Measurements from ENCODE around the gene CCND2.
"Not testable (repeated sequence)": the region's sequence is repeated elsewhere in the genome, so short reads cannot be mapped to it uniquely, and the experiment has no call there.

The CCND2 gene

DNA sequence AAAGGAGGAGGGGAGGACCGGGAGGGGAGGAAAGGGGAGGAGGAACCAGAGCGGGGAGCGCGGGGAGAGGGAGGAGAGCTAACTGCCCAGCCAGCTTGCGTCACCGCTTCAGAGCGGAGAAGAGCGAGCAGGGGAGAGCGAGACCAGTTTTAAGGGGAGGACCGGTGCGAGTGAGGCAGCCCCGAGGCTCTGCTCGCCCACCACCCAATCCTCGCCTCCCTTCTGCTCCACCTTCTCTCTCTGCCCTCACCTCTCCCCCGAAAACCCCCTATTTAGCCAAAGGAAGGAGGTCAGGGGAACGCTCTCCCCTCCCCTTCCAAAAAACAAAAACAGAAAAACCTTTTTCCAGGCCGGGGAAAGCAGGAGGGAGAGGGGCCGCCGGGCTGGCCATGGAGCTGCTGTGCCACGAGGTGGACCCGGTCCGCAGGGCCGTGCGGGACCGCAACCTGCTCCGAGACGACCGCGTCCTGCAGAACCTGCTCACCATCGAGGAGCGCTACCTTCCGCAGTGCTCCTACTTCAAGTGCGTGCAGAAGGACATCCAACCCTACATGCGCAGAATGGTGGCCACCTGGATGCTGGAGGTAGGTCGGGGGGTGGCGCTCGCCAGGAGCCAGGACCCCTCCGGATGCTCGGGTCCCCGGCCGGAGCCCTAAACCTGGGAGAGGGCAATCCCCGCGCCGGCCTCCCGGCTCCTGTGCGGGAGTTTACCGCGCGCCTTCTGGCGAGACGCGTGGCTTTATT lies at the start of gene CCND2:
TSS of gene CCND2 (plus strand) at position 111 of the 744 bp plus-strand sequence. CDS start at position 390, 279 bp downstream.
- DNase-seq (ENCODE audit: insufficient read length, low spot score) (peak; percentile 62), FAIRE-seq (peak; percentile 57)

DNA sequence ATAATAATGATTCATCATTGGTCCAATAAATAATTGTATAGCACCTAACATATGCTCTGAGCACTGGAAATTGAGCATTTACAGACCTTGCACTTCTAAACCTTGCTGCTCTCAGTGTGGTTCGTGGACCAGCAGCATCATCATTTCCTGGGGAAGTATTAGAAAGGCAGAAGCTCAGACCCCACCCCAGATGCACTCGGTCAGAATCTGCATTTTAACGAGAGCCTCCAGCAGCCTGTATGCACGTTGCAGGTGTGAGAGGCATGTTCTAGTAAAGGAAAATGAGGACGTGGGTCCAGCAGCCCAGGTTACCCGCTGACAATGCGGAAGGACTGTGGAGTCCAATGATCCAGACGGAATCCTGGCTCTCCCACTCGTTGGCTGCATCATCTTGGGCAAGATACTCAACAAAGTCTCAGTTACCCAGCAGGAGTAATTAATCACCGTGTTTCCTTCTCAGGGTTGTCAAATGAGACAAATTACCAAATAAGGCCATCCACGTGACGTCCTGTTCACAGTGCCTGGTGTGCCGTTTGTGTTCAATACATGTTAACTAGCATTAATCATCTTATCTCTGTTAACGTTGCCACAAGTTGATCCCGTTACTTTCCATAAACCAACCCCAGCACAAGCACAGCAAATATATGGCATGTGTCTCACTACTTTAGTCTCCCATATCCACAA lies 49.2 kb upstream of the CCND2 start:
- peak; percentile 57 for FAIRE-seq
- DNase-seq (ENCODE audit: insufficient read length, low spot score): no peak

DNA sequence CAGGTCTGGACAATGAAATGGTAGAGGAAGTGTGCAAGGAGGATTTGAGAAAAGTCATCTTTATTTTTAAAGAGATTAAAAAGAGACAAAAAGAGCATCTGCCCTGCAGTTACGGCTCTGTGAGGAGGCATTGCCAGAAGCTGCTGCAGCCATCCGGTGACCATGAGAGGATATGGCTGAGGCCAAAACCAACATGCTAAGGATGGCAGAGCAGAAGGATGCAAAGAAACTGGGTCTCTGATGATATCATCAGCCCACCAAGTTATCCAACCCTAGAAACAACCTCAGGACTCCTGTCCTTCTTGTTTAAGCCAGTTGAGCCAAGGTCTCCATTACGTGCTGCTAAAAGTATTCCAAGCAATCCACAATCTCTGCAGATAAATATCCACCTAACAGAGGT lies 48.0 kb upstream of the CCND2 start:
- no peak for DNase-seq (ENCODE audit: insufficient read length, low spot score)
- no peak for FAIRE-seq

DNA sequence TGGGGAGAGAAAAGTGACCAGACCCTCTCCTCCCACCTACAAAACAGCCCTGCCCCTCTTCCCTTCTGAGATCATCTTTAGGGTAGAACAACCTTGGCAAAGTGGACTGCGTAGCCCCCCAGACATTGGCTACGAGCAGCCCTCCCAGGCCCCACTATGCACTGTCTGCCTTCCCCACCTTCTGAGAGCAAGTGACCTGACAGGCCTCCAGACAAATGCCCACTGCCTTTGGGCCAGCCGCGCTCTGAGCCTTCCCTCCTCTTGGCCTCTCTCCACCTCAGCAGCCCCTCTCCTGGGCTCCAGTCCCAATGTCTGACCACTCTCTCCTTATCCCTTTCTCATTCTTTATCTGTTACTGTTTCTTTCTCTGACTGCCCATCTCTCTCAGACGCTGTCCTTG lies 46.5 kb upstream of the CCND2 start:
- DNase-seq (ENCODE audit: insufficient read length, low spot score) (no peak), FAIRE-seq (no peak)

DNA sequence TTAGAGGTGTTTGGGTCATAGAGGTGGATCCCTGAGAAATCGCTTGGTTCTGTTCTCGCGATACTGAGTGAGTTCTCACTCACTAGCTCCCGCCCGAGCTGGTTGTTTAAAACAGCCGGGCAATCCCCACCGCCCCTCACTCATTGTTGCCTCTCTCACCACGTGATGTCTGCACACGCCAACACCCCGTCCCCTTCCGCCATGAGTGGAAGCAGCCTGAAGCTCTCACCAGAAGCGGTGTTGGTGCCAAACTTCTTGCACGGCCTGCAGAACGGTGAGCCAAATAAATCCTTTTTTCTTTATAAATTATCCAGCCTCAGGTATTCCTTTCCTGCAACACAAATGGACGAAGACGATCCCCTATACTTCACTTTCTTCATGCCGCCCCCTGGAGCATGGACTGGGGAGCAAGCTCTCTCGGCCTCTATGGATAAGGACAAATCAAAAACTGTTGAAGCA lies 45.4 kb upstream of the CCND2 start:
- no peak for DNase-seq (ENCODE audit: insufficient read length, low spot score)
- no peak for FAIRE-seq

DNA sequence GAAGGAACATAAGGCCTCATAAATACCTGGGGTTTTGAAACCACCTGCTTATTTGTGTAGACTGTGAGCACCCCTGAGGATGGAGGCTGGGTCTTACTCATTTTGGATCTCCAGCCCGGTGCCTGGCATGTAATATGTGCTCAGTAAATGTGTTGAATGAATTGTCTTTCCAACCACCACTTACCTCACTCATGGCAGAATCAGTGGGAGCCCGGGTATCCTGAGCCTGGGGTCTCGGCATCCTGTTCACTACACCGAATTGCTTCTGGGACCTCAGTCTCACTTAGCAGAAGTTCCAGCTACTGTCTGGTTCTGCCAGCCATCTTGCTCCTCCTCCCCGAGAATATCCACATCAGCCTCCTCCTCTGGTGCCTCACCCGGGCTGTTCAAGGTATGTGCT lies 43.0 kb upstream of the CCND2 start:
- DNase-seq (ENCODE audit: insufficient read length, low spot score): no peak
- no peak for FAIRE-seq

DNA sequence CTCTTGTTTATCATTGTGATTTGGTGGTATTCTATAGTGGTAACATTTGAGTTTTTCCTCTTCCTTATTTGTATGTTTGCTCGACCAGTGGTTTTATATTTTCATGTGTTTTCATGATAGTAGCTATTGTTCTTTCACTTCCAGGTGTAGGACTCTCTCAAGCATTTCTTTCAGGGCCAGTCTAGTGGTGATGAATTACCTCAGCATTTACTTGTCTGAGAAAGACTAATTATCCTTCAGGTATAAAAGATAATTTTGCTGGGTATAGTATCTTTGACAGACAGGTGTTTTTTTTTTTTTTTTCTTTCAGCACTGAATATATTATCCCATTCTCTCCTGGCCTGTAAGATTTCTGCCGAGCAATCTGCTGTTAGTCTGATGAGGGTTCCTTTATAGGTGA lies 35.0 kb upstream of the CCND2 start:
- FAIRE-seq (no peak), DNase-seq (ENCODE audit: insufficient read length, low spot score) (no peak)

DNA sequence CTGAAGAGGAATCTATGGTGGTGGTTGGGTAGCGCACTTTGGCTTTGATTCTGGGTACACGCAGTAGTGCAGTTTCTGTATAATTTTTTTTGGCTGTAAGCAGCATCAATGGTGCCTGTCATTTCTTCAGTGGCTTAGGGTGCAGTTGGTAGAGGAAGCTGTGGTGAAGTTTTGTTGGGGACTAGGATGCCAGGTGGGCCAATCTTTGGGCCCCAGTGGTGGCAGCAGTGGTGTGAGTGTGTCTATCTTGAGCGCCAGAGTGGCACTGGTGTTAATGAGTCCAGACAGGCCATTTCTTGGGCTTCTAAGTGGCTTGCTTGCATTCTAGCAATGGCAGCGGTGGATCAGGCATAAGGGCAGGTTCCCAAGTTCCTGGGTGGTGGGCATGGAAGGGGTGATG lies 33.8 kb upstream of the CCND2 start:
- no peak for DNase-seq (ENCODE audit: insufficient read length, low spot score)
- FAIRE-seq: no peak

DNA sequence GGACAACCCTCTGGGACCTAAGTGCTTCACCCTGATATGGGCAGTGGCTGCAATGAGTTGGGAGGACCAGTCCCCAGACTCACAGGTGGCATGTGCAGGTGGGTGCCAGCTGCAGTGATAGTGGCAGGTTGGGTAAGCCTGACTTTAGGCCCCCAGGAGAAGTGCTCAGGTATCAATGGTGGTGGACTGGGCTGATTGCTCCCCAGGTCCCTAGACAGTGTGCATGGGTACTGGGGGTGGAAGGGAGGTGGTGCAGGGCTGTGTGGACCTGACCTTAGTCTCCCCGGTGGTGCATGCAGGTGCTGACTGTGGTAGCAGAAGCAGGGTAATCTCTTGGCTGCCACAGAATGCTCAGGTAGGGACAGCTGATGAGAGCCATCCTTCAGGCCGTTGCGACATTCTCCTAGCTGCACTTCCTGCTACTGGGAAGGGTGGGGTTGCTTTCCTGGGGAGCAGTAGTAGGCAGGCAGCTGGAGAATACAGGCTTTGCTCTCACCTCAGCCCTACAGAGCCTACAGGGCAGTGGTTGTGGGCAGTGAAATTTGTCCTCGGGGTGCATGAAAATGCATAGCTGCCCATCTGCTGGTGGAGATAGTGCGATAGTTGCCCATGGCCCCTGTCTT lies 33.3 kb upstream of the CCND2 start:
- no peak for DNase-seq (ENCODE audit: insufficient read length, low spot score)

DNA sequence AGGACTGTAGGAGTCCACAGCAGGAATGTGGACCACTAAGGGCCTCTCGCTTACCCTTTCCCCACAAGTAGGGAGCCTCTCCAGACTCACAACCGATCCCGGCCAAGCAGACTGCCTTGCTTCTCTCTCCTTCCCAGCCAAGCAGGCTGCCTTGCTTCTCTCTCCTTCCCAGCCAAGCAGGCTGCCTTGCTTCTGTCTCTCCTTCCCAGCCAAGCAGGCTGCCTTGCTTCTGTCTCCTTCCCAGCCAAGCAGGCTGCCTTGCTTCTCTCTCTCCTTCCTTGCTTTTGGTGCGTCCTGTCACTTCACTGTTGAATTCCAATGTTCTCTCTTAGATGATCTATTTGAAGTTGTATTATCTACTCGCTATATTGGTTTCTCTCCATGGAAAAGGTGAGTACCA lies 32.6 kb upstream of the CCND2 start:
- DNase-seq (ENCODE audit: insufficient read length, low spot score) (no peak), FAIRE-seq (no peak)

More for the DNA sequence above, 33.3 kb upstream of the CCND2 start:
- no peak for FAIRE-seq

DNA sequence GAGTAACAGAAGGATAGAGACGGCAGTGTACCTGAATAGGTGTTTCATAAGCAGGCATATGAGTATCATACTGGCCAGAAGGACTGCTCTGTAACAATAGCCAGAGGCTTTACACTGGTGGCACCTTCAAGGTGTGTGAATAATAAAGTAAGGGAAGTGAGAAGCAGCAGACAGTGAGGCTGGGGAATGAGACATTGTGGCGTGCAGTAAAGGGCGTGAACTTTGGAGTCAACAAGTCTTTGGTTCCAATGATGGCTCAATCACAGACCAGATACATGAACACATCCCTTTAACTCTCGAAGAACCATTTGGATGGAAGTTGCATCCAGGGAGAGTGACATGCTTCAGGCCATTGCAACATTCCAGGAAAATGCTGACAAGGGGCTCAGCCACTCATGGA lies 32.0 kb upstream of the CCND2 start:
- FAIRE-seq: no peak
- DNase-seq (ENCODE audit: insufficient read length, low spot score): no peak

DNA sequence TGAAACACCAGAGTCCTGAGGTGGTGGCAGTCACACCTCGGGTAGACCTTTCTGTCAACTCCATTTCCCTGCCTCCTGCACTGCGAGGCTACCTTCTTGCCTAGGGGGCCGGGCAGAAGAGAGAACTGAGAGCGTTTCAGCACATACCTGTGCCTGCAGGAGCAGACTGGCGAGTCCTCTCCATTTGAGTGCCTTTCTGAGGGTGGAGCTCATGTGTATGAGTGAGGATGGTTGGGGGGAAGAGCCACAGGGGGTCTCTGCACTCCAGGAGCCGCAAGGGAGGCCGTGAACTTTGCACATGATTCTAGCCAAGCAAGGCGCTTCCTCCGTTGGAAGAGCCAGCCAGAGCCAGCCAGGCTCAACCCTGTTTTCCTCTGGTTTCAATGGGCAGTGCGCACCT lies 31.0 kb upstream of the CCND2 start:
- DNase-seq (ENCODE audit: insufficient read length, low spot score): no peak
- no peak for FAIRE-seq

DNA sequence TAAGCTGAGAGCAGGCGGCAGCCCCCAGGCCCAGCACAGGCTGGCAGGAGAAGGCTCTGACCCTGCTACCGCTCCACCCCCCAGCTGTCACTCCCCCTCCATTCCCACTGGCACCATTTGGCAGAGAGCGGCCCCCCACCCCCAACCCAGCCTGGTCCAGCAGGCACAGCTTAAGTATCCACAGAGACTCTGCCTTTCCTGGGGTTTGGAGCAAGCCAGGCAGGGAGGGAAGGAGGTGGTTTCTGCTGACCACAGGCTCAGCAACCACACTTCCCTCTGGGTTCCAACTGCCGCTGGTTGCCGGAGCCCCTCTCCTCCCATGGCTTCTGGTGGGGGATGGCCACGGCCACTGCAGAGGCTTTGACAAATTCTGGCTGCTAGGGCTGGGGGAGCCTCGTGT lies 30.5 kb upstream of the CCND2 start:
- no peak for FAIRE-seq

DNA sequence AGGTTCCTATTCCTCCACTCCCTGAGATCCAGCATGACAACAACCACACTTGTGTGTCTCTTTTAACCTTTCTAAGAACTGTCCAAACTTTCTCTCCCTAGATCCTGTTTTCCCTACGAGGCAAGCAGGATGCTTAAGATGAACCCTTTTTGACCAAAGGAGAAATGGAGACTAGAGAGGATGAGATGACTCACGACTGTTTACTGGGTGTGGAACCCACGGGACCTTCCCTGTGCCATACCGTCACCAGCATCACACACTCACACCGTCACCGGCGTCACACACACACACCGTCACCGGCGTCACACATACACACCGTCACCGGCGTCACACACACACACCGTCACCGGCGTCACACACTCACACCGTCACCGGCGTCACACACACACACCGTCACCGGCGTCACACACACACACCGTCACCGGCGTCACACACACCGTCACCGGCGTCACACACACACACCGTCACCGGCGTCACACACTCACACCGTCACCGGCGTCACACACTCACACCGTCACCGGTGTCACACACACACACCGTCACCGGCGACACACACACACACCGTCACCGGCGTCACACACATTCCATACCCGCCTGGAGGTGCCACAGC lies 30.0 kb upstream of the CCND2 start:
- FAIRE-seq: peak; percentile 98
- not testable (repeated sequence) for DNase-seq (ENCODE audit: insufficient read length, low spot score)

More for the DNA sequence above, 30.5 kb upstream of the CCND2 start:
- no peak for DNase-seq (ENCODE audit: insufficient read length, low spot score)

DNA sequence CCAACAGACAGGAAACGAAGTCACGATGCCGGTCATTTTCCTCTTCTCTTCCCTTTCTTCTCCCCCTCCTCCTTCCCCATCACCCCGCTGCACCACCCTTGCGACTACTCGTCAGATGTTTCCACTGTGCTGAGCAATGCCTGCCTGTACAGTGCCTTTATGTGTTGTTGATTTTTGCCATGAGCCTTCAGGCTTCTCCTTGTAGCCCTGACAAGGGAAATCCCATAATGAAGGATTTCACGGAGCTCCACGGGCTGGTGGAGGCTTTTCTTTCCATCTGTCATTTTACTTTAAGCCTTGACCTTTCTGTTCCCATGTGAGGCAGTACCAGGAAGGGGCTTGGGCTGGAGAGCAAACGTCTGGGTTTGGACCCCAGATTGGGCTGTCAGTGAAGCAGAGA lies 28.7 kb upstream of the CCND2 start:
- no peak for DNase-seq (ENCODE audit: insufficient read length, low spot score)

DNA sequence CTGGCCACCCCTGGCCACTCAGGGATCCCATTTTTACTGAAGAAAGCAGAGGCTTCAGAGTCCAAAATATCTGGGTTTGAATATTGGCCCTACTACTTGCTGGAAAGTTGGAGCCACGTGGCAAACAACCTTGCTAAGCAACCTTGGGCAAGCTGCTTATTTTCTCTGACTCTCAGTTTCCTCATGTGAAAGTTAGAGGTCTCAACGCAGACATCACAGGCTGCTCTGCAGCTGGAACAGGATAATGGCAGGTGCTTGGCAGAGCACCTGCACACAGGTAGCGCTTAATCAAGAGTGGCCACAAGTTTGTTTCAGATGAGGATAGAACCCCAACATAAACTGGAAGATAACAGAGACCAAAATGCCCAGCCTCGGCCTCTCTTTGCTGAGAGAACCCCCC lies 28.1 kb upstream of the CCND2 start:
- DNase-seq (ENCODE audit: insufficient read length, low spot score): no peak
- no peak for FAIRE-seq

More for the DNA sequence above, 28.7 kb upstream of the CCND2 start:
- FAIRE-seq: no peak

DNA sequence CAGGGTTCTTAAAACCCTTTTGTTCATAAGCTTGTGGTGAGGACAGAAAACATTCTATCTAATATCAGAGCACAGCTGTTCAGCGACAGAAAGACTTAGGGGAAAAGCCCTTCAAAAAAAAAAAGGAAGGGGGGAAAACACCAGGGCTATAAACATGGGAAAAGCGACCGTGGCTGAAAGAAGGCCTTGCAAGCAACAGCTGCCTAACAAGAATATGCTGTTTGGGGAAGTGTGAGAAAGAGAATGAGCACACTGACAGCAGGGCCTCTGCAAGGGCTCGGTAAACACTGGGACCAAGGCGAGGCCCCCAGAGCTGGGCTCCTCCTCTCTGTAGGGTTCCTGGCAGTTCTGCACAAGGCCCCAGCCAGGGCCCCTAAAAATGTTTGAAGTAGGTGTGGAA lies 27.4 kb upstream of the CCND2 start:
- no peak for FAIRE-seq
- DNase-seq (ENCODE audit: insufficient read length, low spot score): no peak

DNA sequence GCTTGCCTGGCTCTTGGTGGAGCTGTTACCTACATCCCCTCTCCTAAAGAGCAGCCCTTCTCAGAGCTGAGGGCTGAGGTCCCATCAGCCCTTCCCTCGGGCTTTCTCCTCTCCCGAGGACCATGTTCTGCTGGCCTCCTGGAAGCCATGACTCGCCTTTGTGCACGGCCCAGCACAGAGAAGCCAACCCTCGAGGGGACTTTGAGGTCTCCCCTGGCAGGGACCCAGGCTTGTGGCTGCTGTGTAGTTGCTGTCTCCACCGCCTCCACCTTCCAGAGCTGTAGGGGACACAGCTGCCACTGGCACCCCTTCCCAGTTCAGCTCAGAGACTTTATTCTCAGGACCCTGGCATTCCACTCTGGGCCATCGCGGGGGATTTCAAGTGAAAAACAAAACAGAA lies 22.9 kb upstream of the CCND2 start:
- no peak for FAIRE-seq

DNA sequence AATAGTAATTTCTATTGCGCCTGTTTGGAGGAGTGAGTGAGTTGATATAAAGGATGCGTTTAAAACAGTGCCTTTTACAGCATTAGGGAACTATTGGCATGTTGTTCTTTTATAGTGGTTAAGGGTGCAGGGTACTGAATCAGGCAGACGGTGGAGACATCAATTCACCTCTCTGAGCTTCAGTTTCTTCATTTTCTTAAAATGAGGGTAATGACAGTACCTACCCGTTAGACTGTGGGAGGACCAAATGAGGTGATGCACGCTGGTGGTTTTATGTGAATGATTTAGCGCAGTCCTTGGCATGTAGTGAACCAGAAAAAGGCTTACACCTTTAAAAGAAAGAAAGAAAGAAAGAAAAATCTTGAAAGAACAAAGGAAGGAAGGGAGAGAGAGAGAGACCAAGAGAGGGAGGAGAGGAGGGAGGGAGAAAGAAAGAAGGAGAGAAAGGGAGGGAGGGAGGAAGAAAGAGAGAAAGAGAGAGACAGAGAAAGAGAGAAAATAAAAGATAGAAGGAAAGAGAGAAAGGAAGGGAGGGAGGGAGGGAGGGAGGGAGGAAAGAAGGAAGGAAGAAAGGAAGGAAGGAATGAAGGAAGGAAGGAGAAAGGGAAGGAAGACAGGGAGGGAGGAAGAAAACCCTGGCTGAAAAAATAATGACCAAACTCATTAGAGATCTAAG lies 22.2 kb upstream of the CCND2 start:
- FAIRE-seq (no peak), DNase-seq (ENCODE audit: insufficient read length, low spot score) (no peak)

More for the DNA sequence above, 22.9 kb upstream of the CCND2 start:
- DNase-seq (ENCODE audit: insufficient read length, low spot score): no peak

DNA sequence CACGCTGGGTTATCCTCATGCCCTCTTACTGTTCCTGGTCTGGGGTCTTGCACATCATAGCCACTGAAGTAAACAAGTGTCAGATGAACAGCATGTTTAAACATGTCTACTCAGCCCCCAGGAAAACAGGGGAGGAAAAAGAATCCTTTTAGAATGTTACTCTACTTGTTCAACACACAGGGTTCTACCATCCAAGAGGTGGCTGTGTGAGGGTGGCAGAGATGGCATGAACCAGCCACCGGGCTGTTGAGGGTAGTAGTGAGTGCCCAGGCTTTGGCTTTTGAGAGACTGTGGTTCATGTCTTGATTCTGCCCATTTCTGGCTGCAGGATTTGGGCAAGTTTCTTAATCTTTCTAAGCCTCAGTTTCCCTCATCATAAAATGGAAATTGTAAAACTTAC lies 21.6 kb upstream of the CCND2 start:
- FAIRE-seq (no peak), DNase-seq (ENCODE audit: insufficient read length, low spot score) (no peak)

DNA sequence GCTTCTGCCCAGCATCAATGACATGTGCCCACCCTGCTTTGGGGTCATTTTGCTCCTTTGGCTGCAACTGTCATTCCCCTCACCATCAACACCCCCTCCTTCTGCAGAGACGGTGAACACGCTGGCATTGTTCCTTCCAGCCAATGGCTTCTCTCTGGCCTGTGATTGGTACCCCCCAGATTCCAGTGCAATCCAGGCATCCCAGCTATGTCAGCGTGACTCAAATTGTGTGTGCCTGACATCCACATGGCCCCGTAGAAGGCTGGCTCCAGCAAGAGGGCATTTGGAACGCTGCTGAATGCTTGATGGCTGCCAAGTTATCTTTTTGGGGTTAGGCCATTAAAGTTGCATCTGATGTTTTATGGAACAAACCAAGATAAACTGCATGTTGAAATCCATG lies 21.0 kb upstream of the CCND2 start:
- FAIRE-seq: peak; percentile 16
- no peak for DNase-seq (ENCODE audit: insufficient read length, low spot score)

Data from HTR-8/SVneo (cell line).